Suprapubic skin (tissue), 4 donors: ENCODE measurements around the gene GRIN2A. TPM values are rescaled to one million over a fixed set of nuclear protein-coding genes. Genes with fewer than 3 reads are reported as not detected.

ENCODE experiments used
- DNase-seq, 2 donors: peaks; one replicate each; pipeline ENCODE4 v3.0.0-alpha.2; 2019; ENCODE audit warnings: low spot score in 2 of 2
- H3K27ac ChIP-seq: fragments of 200-600 bp; sonication (generic); one replicate; pipeline ENCODE4 v1.5.1; 2019
- H3K27me3 ChIP-seq: fragments of 200-600 bp; sonication (generic); one replicate; pipeline ENCODE4 v1.5.1; 2019
- H3K36me3 ChIP-seq: fragments of 200-600 bp; sonication (generic); one replicate; pipeline ENCODE4 v1.5.1; 2019
- H3K4me1 ChIP-seq: fragments of 200-600 bp; sonication (generic); one replicate; pipeline ENCODE4 v1.5.1; 2019
- H3K4me3 ChIP-seq: fragments of 200-600 bp; sonication (generic); one replicate; pipeline ENCODE4 v1.5.1; 2019; ENCODE audit warnings: mild to moderate bottlenecking
- H3K9me3 ChIP-seq: fragments of 200-600 bp; sonication (generic); one replicate; pipeline ENCODE4 v1.5.1; 2019
- CTCF ChIP-seq, 2 donors: fragments of 200-600 bp in 1 of 2; fragments of 450-650 bp in 1 of 2; sonication (generic) in 1 of 2; IDR thresholded peaks; one replicate each; pipeline ENCODE4 v1.5.1; 2016 to 2019; ENCODE audit warnings: antibody characterized with exemption in 2 of 2, mild to moderate bottlenecking in 1 of 2, moderate library complexity in 1 of 2
- EP300 ChIP-seq: sonication (generic); formaldehyde crosslinking; IDR thresholded peaks from one replicate; pipeline ENCODE4 v1.6.1; 2017; ENCODE audit warnings: antibody characterized with exemption
- POLR2A ChIP-seq, 2 donors: fragments of 450-650 bp; IDR thresholded peaks; one replicate each; pipeline ENCODE4 v1.6.1; 2017; ENCODE audit warnings: antibody characterized with exemption in 2 of 2, mild to moderate bottlenecking in 2 of 2, moderate library complexity in 2 of 2
- POLR2AphosphoS5 ChIP-seq, 3 donors: sonication (generic); formaldehyde crosslinking; IDR thresholded peaks; one replicate each; pipeline ENCODE4 v1.6.1; 2017; ENCODE audit warnings: antibody characterized with exemption in 3 of 3
- WGBS: methylation state at CpG from one replicate; pipeline ENCODE4 v1.1.5; 2018; 5-methylcytosine and 5-hydroxymethylcytosine counted together
- total RNA-seq, 4 donors: library from RNA; depleted of rRNA; stranded (reverse); fragments of >200 nt; gene quantifications; one replicate each; pipeline ENCODE4 v1.1.0, GENCODE V29; 2016

The GRIN2A gene
- total RNA-seq, 4 donors from 2014 or later = 0.08 to 5.4 (median 1.3) TPM

GRCh38 chr16:10020866-10021265 lies 161.4 kb downstream of the GRIN2A start:
- Histone ChIP-seq H3K27me3 (no peaks in the 10 kb centered on the region), H3K4me1 (no peaks in the 10 kb centered on the region), H3K9me3 (no peaks in the 10 kb centered on the region), H3K27ac (no peak overlapping the region), H3K36me3 (no peaks in the 10 kb centered on the region), H3K4me3 (no peak overlapping the region)
- DNase-seq = no peak
- TF ChIP-seq EP300 (no peak), POLR2A (IDR thresholded peaks at IDR 0.05) (no peak), CTCF (IDR thresholded peaks at IDR 0.05) (no peak), POLR2AphosphoS5 (IDR thresholded peaks at IDR 0.05) (no peak)
- 51% methylated on average over 3 of the region's 3 CpGs for WGBS

GRCh38 chr16:10016752-10017151 lies 165.5 kb downstream of the GRIN2A start:
- H3K9me3 ChIP-seq = no peaks in the 10 kb centered on the region
- WGBS = 76% methylated on average over 3 of the region's 3 CpGs
- H3K4me3 ChIP-seq = no peak overlapping the region
- no peaks in the 10 kb centered on the region for H3K4me1 ChIP-seq
- no peaks in the 10 kb centered on the region for H3K36me3 ChIP-seq
- DNase-seq = no peak
- no peak overlapping the region for H3K27ac ChIP-seq
- TF ChIP-seq EP300 = no peak
- TF ChIP-seq POLR2A (IDR thresholded peaks at IDR 0.05) = no peak
- no peak for TF ChIP-seq POLR2AphosphoS5 (IDR thresholded peaks at IDR 0.05)
- H3K27me3 ChIP-seq = peaks cover 5% of the 10 kb centered on the region

GRCh38 chr16:10015397-10015796 lies 166.8 kb downstream of the GRIN2A start:
- Histone ChIP-seq H3K27ac (no peak overlapping the region), H3K9me3 (no peaks in the 10 kb centered on the region), H3K27me3 (peaks cover 8% of the 10 kb centered on the region), H3K36me3 (no peaks in the 10 kb centered on the region), H3K4me3 (no peak overlapping the region), H3K4me1 (no peaks in the 10 kb centered on the region)
- no peak for DNase-seq
- 87% methylated on average over 3 of the region's 3 CpGs for WGBS
- TF ChIP-seq POLR2A (IDR thresholded peaks at IDR 0.05) = no peak
- TF ChIP-seq POLR2AphosphoS5 (IDR thresholded peaks at IDR 0.05) = no peak
- TF ChIP-seq EP300 = no peak
- no peak for TF ChIP-seq CTCF (IDR thresholded peaks at IDR 0.05)

GRCh38 chr16:10013774-10014173 lies 168.5 kb downstream of the GRIN2A start:
- no peak for TF ChIP-seq CTCF (IDR thresholded peaks at IDR 0.05)
- TF ChIP-seq POLR2AphosphoS5 (IDR thresholded peaks at IDR 0.05) = no peak
- TF ChIP-seq POLR2A (IDR thresholded peaks at IDR 0.05) = no peak
- TF ChIP-seq EP300 = no peak
- Histone ChIP-seq H3K4me1 (no peaks in the 10 kb centered on the region), H3K4me3 (no peak overlapping the region), H3K27me3 (peaks cover 8% of the 10 kb centered on the region), H3K9me3 (no peaks in the 10 kb centered on the region), H3K27ac (no peak overlapping the region), H3K36me3 (no peaks in the 10 kb centered on the region)
- 63% methylated on average over 5 of the region's 5 CpGs for WGBS
- DNase-seq = no peak

- no peak for TF ChIP-seq CTCF (IDR thresholded peaks at IDR 0.05)
- TF ChIP-seq POLR2AphosphoS5 (IDR thresholded peaks at IDR 0.05) = no peak
- TF ChIP-seq POLR2A (IDR thresholded peaks at IDR 0.05) = no peak
- no peak for TF ChIP-seq EP300
- no peaks in the 10 kb centered on the region for H3K4me1 ChIP-seq
- peaks cover 8% of the 10 kb centered on the region for H3K27me3 ChIP-seq
- no peaks in the 10 kb centered on the region for H3K9me3 ChIP-seq
- no peaks in the 10 kb centered on the region for H3K36me3 ChIP-seq
- no peak overlapping the region for H3K4me3 ChIP-seq
- H3K27ac ChIP-seq = no peak overlapping the region
- 68% methylated on average over 4 of the region's 4 CpGs for WGBS
- DNase-seq = no peak
Observed at GRCh38 chr16:10013364-10013763, 168.9 kb downstream of the GRIN2A start.

- H3K4me3 ChIP-seq = no peak overlapping the region
- no peak for DNase-seq
Observed at GRCh38 chr16:10009684-10010083, 172.5 kb downstream of the GRIN2A start.

More at GRCh38 chr16:10009684-10010083, 172.5 kb downstream of the GRIN2A start:
- Histone ChIP-seq H3K4me1 (no peaks in the 10 kb centered on the region), H3K27me3 (peaks cover 8% of the 10 kb centered on the region), H3K36me3 (no peaks in the 10 kb centered on the region), H3K9me3 (no peaks in the 10 kb centered on the region), H3K27ac (no peak overlapping the region)
- no peak for TF ChIP-seq POLR2A (IDR thresholded peaks at IDR 0.05)
- no peak for TF ChIP-seq POLR2AphosphoS5 (IDR thresholded peaks at IDR 0.05)
- TF ChIP-seq EP300 = no peak
- TF ChIP-seq CTCF (IDR thresholded peaks at IDR 0.05) = no peak
- 58% methylated on average over 6 of the region's 6 CpGs for WGBS
